ENCODE measurements around the gene MAD2L2. TPM values are rescaled to one million over a fixed set of nuclear protein-coding genes. Genes with fewer than 3 reads are reported as not detected.

Gene MAD2L2
- total RNA-seq, 1 donor from 2014 or later: 19.8 TPM

Other genes starting within 250 kb of the MAD2L2 start
- not detected for gene DISP3, start 202.0 kb downstream of the MAD2L2 start, total RNA-seq
- 0.52 TPM for gene FBXO2, start 26.7 kb downstream of the MAD2L2 start, total RNA-seq
- 3.1 TPM for gene FBXO44, start 26.3 kb downstream of the MAD2L2 start, total RNA-seq
- 2.6 TPM for gene FBXO6, start 16.9 kb downstream of the MAD2L2 start, total RNA-seq
- gene DRAXIN, start 10.6 kb upstream of the MAD2L2 start, total RNA-seq: not detected
- 15.7 TPM for gene AGTRAP, start 55.0 kb upstream of the MAD2L2 start, total RNA-seq
- 6.8 TPM for gene C1orf167, start 81.0 kb upstream of the MAD2L2 start, total RNA-seq
- gene MTHFR, start 124.8 kb upstream of the MAD2L2 start, total RNA-seq: 43.3 TPM
- gene CLCN6, start 125.0 kb upstream of the MAD2L2 start, total RNA-seq: 3.7 TPM
- 4.2 TPM for gene NPPA, start 166.6 kb upstream of the MAD2L2 start, total RNA-seq
- 1.0 TPM for gene NPPB, start 177.8 kb upstream of the MAD2L2 start, total RNA-seq
- gene KIAA2013, start 245.3 kb upstream of the MAD2L2 start, total RNA-seq: 20.9 TPM